HK-2 (cell line): ENCODE measurements around the gene SPTBN4.
"Not testable (repeated sequence)": the region's sequence is repeated elsewhere in the genome, so short reads cannot be mapped to it uniquely, and the experiment has no call there.

Source experiments
- DNase-seq: peaks from one replicate; pipeline ENCODE4 v3.0.0-alpha.2; 2018; ENCODE audit not compliant: unreplicated experiment

The SPTBN4 gene

DNA sequence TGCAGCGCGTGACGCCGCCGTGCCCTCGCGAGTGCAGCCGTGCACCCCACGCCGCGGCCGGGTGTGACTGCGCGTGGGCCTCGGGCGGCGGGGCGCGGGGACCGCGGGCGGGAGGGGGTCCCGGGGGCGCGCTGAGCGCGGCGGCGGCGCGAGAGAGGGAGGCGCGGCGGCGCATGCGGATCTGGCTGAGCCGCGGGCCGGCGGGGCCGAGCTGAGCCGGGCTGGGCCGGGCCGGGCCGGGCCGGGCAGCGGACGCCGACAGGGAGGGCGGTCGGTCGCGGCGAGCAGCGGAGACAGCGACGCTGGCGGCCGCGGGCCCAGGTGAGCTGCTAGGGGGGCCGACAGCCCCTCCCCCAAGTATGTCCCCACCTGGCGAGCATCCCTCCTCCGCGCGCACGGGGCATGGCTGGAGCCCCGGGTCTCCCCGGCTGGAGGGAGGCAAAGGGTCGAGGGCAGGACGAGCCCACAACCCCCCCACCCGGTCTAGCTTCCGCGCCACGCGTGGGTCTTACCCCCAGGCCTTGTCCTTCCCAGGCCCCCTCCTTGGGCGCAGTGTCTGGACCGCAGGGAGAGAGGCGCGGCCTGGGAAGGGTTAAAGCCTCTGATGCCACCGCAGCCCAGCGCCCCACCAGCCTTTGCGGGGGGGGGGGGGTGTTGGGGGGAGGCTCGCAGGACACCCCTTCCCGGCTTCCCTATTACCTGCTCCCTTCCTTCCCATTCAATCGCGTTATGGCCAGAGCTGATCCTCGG is at the start of gene SPTBN4:
SPTBN4 (plus strand) TSS at position 17 of the 750 bp plus-strand sequence. CDS start 5,621 bp downstream, outside the sequence.
- no peak for DNase-seq

DNA sequence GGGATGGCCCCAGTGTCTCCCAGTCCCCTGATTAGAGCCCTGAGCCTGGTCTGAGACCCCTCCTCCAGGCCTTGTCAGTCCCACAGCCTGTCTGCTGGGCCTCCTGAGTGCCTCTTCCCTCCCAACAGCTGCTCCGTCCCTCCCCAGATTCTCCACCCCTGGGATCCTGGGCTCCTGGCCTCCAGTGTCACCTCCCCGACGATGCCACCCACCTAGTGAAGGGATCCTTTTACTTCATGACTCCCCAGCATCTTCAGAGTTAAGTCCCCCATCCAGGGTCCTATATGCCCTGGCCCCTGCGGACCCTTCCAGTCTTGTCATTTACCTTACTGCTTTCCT is 49.2 kb upstream of the SPTBN4 start:
- no peak for DNase-seq

DNA sequence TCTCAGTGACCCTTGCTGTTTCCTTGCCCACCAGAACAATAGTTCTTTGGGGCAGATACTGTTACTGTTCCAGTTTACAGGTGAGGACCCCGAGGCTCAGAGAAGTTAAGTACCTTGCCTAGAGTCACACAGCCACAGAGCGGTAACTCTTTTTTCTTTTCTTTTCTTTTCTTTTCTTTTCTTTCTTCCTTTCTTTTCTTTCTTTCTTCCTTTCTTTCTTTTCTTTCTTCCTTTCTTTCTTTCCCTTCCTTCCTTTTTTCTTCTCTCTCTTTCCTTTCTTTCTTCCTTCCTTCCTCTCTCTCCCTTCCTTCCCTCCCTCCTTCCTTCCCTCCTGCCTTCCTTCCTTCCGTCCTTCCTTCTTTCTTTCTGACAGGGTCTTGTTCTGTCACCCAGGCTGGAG is 48.8 kb upstream of the SPTBN4 start:
- DNase-seq: no peak

DNA sequence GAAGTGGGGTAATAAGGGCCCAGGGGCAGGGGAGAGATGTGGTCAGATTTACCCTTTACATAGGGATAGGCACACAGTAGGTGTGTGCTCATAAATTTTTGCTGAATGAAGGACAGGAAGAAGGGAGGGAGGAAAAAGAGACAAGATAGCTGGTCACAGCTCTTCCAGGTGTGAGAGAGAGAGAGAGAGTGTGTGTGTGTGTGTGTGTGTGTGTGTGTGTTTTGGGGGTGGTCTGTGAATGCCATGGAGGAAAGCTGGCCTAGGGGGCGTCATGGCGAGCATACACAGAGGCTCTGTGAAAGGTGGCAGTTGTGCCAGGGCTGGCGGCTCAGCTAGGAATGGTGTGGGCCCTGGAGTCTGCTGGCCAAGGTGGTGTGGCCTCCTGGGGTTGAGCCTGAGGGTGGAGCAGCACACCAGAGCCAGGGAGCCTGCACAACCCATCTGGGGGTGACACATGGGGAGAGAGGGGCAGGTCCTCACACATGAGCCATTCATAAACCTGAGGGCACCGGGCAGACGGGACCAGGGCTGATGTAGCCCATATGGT is 47.7 kb upstream of the SPTBN4 start:
- no peak for DNase-seq

DNA sequence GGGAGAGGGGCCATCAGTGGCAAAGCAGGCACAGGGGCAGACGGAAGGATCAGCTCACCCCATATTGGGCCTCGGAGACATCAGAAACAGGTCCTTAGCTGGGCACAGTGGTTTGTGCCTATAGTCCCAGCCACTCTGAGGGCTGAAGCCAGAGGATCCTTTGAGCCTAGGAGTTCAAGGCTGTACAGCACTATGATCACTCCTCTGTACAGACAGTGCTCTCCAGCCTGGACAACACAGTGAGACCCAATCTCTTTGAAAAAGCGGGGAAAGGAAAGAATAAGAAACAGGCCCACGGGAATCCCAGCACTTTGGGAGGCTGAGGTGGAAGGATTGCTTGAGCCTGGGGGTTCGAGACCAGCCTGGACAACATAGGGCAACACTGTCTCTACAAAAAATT is 47.0 kb upstream of the SPTBN4 start:
- DNase-seq: no peak

DNA sequence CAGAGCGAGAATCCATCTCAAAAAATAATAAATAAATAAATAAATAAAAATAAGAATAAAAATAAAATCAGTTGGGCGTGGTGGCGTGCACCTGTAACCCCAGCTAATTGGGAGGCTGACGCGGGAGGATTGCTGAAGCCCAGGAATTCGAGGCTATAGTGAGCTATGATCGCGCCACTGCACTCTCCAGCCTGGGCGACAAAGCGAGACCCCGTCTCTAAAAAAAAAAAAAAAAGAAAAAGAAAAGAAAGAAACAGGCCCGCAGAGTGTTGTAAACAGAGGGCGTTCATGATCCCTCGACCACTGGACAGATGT is 46.4 kb upstream of the SPTBN4 start:
- DNase-seq: no peak

DNA sequence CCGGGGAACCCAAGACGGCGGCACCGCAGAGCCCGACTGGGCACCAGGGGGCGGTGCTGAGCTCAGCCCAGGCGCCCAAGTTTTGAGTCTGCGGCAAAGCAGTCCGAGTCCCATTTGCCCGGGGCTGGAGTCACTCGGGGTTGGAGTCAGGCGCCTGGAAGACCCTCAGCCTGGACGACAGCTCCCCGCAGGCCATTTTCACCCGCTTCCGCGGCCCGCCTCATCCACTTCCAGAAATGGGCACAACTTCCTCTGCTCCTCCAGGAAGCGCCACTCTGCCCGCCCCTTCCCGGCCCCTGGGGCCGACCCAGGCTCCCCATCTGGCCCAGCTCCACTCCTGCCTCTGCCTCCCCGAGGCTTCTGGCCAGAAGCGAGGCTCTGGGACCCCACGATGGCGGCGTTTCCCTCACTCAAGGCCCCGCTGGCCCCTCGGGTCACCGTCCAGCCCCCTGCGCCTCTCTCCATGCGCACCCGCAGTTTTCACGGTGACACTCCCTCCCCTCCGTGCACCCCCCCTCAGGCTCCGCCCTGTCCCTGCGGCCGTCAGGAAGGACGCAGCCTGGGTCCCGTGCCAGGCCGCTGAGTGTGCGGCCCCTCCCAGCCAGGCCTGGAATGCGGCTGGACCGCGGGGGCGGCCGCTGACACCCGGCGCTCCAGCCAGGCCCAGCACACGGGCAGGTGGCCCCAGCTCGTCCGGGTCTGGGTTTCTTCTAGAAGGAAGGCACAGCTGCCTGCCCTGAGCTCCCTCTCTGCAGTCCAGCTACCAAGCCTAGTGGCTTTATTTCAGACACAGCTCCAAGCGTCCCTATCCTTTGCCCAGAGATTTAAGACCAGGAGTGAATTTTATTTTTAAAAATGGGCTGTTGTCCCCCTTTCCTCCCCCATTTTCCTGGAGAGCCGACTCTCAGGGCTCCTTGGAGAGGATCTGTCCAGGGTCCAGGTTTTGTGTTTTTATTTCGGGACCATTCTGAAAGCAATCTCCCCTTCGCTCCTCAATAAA is 45.7 kb upstream of the SPTBN4 start:
- DNase-seq: peak; percentile 93

DNA sequence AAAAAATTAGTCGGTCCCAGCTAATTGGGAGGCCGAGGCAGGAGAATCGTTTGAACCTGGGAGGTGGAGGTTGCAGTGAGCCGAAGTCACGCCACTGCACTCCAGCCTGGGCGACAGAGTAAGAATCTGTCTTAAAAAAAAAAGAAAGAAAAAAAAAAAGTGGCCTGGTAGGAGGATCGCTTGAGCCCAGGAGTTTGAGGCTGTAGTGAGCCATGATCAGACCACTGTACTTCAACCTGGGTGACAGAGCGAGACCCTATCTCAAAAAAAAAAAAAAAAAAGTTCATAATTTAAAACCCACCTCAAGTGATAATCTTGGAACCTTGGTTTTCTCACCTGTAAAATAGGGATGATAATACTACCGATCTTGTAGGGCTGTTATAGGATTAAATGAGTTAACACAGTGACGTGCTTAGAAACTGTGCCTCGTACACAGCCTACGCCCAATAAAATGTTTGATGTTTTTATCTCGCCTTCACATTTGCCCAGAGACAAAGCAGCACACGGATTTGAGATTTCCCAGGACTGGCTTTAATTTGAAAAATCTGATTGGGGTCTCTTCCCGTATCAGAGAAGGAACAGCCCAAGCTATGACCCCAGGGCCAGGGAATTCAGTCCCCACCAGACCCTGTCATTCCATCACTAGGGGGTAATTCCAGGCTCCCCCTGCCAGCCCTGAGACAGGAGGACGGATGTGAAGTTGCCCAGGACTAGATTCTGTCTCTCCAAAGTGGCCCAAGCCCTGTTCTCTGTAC is 44.6 kb upstream of the SPTBN4 start:
- no peak for DNase-seq

DNA sequence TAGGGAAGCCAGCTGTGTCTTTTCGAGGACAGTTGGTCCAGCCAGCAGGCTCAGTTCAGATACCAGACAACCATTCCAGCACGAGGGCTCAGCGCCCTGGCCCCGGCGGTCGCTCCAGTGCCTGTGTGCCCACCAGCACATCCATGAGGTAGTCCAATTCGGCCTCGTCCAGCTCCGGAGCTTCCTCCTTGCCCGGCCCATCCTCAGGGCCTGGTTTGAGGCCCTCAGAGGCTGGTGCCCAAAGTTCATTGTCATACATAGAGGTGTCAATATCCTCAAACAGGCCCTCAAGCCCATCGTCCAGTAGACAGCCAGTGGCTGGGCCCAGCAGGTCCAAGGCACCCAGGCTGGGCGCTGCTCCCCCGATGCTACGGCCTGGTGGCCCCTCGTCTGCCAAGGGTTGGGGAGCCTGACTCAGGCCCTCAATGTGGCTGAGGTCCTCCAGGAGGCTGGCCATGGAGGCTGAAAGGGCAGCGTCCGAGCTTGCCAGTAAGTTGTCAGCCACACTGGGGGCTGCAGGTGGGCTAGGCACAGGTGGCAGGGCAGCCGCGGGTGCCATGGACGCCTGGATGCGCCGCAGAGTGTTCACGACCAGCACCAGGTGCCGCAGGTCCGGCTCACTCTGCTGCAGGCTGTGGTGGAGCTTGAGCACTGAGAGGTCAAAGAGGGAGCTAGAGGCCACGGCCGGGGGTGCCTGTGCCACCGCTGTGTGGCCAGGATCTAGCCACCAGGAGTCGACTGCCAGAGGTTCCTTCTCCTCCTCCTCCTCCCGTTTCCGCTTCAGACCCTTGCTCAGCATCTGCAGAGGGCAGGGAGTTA is 43.8 kb upstream of the SPTBN4 start:
- no peak for DNase-seq

DNA sequence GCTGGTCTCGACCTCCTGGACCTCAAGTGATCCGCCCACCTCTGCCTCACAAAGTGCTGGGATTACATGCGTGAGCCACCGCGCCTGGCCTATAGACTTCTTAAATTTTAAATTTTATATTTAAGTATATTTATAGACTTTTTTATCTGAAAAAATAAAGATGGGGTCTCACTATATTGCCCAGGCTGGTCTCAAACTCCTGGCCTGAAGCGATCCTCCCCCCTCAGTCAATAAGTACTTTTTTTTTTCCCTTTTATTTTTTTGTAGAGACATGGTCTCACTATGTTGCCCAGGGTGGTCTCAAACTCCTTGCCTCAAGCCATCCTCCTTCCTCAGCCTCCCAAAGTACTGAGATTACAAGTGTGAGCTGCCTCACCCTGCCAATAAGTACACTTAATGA is 42.9 kb upstream of the SPTBN4 start:
- DNase-seq: no peak

DNA sequence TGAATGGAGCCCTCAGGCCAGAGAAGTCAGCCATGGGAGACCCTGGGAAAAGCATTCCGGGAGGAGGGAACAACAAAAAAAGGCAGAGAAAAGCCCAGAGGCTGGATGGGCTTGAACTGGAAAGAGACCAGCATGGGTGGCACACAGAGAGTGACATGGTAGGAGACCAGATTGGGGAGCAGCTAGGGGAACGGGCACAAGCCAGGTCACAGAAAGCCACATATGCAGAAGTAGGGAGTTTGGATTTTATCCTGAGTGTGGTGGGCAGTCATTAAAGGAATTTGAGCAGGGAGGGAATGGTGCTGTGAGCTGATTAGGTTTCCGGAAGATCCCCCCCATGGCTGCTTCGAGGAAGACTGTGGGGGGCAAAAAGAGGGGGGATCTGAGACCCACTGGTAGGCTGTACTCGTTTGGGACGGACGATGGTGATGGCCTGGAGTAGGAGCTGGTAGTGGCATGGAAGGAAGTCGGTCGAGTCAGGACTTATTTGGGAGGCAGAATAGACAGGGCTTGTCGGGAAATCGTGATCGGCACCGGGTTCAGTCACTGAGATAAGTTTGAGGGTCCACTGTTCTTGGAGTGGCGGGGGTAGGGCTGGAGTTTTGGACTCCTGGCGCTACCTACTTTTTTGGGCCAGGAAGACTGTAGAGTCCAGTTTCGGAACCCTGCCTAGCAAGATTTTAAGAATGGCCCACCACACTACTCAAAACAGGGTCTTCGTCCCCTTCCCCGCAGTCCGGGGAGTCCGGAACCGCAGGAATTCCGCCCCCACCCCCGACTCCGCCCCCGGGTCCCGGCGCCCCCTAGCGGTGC is 42.0 kb upstream of the SPTBN4 start:
- peak; percentile 30 for DNase-seq

DNA sequence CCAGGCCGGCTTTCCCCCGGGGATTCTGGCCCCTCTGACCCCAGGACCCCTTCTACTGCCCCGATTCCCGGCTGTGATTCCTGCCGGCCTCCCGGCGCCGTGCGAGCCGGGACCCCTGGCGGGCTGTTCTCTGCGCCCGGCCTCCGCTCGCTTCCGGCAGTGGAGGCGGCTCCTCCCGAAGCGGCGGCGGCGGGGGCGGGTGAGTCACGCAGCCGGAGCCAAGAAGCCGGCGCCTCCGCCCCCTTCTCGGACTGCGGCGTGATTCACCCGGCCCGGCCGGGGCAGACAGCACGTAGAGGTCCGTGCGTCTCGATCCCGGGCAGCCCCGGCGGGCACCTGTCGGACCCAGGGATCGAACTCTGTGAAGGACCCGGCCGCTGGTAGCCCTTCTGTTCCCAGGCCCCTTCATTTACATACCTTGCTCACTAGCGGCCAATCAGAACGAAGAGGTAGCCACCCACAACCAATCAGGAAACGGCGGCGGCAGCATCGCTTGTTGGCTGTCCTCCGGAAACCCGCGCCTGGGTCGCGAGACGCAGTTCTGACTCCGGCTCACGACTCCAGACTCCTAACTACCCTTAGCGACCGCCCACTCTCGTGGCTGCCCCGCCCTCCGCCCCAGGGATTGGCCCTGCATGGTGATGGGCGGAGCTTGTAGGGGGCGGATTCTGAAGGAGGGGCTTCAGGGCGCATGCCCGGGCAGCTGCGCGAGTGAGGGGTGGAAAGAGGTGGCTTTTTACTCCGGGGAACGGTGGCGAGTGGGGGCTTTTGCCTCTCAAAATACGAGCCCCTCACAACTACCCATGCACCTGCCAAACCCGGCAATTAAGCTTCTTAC is 41.1 kb upstream of the SPTBN4 start, which contains the start of gene SERTAD1:
SERTAD1 (minus strand) TSS at position 543 of the 838 bp plus-strand sequence. CDS start 2,446 bp downstream, outside the sequence.
- peak; percentile 99 for DNase-seq

DNA sequence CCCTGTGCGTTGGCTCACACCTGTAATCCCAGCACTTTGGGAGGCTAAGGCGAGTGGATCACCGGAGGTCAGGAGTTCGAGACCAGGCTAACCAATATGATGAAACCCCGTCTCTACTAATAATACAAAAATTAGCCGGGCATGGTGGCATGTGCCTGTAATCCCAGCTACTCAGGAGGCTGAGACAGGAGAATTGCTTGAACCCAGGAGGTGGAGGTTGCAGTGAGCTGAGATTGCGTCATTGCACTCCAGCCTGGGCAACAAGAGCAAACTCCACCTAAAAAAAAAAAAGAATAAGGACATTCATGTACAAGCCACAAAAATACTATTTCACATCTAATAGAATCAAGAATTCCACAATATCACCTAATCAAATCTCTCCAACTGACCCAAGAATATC is 38.6 kb upstream of the SPTBN4 start:
- DNase-seq: not testable (repeated sequence)

DNA sequence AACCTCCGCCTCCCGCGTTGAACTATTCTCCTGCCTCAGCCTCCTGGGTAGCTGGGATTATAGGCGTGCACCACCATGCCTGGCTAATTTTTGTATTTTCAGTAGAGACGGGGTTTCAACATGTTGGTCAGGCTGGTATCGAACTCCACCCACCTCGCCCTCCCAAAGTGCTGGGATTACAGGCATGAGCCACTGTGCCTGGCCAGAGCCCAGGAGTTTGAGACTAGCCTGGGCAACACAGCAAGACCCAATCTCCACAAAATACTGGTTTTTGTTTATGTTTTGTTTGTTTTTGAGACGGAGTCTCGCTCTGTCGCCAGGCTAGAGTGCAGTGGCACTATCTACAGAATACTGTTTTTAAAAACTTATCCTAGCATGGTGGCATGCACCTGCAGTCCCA is 36.6 kb upstream of the SPTBN4 start:
- DNase-seq: not testable (repeated sequence)

DNA sequence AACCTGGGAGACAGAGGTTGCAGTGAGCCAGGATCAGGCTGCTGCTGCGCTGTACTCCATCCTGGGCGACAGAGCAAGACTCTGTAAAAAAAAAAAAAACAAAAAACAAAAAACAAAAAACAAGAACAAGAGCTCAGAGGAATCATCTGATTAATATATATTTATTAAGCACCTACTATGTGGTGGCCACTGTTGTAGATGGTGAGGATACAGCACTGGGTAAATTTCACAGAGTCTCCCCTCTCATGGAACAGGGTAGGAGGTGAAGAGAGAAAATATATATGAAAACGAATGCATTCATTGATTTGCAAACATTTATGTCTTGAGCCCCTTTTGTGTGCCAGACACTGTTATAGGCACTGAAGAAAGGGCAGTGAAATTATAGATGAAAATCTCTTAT is 35.1 kb upstream of the SPTBN4 start:
- DNase-seq: no peak

DNA sequence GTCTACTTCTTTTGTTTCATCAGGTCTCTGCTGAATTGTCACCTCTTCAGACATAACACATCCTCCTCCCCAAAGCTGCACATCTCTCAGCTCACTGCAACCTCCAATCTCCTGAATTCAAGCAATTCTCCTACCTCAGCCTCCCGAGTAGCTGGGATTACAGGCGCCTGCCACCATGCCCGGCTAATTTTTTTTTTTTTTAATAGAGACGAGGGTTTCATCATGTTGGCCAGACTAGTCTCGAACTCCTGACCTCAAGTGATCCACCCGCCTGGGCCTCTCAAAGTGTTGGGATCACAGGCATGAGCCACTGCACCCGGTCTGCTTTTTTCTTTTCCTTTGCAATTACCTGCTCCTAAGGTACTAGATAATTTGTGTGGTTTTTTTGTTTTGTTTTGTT is 34.0 kb upstream of the SPTBN4 start:
- not testable (repeated sequence) for DNase-seq

DNA sequence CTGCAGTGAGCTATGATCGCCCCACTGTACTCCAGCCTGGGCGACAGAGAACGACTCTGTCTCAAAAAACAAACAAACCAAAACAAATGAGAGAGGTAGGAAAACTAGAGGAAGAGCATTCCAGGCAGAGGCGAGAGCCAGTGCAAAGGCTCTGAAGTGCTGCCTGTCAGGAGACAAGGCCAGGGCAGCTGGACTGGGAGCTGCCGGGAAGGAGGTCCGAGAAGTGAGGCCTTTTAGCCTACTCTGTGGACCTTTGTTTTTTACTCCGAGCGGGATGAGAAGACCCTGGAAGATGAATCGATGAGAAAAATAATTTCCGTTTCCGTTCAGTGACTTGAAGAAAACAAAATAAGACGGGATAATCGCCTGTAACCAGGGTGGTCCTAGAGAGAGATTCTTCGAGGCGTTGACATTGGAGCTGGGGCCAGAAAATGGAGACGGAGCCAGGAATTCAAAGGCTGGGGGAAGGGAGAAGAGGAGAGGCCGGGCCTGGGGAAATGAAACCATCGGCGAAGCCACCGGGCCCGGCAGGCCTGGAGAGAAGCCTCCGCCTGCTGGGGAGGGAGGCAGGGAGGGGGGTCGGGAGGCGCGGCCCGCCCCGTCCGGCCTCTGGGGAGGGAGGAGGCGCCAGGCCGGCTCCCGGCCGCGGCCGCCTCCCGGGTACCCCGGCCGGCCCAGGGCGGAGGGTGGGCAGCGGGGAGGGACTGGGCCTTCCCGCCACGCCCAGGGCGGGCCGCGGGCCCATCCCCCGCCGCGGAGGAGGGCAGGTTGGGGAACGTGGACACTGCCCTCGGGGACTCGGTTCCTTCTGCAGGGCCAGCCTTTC is 33.2 kb upstream of the SPTBN4 start:
- peak; percentile 83 for DNase-seq

DNA sequence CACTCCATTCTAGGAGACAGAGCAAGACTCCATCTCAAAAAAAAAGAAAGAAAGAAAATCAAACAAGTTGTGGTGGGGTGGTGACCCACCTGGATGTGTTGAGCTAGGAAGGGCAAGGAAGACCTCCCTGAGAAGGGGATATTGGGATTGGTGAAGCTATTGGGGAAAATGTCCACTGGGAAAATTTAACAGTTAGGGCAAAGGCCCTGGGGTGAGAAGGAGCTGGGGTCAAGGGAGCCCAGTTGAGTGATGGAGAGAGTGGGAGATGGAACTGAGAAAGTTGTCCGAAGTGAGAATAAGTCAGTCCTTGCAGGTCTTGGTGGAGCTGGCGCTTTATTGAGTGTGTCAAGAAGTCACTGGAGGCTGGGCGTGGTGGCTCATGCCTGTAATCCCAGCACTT is 28.5 kb upstream of the SPTBN4 start:
- no peak for DNase-seq
